GM12801 (cell line): Measurements from ENCODE around the gene DRAXIN.

Source experiments
- TF ChIP-seq, protein P1 (sequence below): IDR thresholded peaks from one replicate; pipeline ENCODE4 v1.5.1; 2011; ENCODE audit warnings: control low read depth; ENCODE audit not compliant: insufficient read length; ENCODE audit errors: extremely low read depth

Gene DRAXIN

DNA sequence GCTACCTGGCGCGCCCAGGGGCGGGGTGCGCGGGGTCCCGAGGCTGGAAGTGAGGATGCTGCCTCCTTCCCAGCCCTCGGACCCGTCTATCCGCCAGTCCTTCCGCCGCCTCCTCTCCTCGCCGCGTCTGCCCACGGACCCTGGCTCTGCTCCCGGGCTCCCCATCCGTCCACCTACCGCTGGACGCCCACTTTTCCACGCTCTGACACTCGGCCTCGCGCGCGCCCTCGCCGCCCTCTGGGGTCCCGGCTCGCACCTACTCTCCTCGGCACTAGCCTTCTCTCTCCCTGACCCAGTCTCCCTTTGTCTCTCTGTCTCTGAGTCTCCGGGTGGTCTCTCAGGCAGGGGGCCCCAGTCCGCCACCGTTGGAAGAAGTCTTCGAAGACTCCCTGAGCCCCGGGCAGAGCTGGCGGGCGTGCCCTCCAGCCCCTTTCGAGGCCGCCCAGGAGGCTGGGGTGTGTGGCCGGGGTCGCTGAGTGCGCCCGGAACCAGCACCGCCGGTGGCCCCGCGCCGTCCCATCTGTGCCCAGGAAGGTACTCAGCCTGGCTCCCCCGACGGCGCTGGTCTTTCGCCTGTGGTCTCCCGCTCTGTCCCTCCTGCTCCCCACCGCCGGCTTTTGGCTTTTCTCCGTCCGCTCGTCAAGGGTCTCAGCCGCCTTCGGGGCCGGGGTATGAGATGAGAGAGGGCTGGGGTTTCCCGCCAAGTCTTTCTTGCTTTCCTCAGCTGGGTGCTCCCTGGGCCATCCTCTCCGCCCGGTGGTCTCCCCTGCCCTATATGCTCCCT, 610 bp downstream of the DRAXIN start:
- TF ChIP-seq, protein P1, sequence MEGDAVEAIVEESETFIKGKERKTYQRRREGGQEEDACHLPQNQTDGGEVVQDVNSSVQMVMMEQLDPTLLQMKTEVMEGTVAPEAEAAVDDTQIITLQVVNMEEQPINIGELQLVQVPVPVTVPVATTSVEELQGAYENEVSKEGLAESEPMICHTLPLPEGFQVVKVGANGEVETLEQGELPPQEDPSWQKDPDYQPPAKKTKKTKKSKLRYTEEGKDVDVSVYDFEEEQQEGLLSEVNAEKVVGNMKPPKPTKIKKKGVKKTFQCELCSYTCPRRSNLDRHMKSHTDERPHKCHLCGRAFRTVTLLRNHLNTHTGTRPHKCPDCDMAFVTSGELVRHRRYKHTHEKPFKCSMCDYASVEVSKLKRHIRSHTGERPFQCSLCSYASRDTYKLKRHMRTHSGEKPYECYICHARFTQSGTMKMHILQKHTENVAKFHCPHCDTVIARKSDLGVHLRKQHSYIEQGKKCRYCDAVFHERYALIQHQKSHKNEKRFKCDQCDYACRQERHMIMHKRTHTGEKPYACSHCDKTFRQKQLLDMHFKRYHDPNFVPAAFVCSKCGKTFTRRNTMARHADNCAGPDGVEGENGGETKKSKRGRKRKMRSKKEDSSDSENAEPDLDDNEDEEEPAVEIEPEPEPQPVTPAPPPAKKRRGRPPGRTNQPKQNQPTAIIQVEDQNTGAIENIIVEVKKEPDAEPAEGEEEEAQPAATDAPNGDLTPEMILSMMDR: no peak

DNA sequence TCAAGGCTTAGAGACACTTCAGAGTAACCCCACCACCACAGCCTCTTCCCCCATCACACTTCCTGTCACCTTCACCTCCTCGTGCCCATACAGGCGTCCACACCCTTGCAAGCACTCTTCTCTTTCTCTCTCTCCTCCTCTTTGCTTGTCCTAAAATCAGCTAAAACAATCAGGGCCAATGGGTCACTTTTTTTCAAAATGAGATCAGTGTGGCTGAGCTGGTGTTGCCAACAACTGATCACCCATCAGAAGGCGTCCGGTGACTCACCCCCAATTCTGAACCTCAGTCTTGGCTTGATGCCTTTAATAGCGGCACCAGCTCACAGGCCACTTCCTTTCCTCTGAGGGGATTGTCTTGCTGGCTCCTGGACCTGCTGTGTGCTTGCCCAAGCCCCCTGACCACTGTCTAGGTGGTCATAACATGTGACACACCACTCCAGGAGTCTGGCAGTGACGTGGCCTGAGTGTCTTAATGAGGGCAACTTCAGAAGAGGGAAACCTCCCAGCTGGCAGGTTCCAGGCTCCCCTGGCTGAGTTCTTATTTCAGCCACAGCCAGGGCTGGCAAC, 1.6 kb downstream of the DRAXIN start:
- TF ChIP-seq, protein P1: no peak

DNA sequence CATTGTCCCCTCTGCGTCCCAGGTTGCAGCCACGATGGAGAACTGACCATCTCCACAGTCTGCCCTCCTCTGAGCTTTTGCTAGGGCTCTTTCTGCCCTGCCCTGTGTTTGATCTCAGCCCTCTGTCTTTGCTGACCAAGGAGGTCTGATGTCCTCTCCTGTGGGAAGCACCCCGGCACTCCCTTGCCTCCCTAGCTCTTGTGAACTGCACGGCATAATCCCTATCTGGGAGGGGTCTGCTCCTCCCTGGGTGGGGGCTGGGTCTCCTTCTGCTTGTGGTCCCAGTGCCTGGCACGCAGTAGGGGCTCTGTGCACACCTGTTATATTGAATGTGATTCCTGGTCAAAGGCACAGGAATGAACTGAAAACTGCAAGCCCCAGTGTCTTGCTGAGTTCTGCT, 2.4 kb downstream of the DRAXIN start:
- TF ChIP-seq, protein P1: no peak

DNA sequence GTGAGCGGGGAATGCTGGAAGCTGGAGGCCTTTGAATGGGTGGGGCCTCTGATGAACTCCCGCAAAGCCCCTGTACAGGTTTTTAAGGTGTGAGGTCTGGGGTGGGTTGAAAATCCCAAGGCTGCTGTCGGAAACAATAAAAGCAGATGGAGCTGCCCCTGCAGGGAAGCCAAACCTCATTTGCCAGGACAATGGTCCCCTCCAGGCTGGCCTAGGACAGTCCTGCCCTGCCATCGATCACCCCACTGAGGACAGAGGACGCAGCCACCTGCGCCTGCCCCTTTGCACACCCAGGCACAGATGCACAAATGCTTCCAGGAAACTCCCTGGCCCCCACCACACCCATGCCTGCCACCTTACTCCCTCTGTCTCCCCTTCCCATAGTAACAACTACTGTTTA, 4.4 kb downstream of the DRAXIN start:
- TF ChIP-seq, protein P1: no peak

DNA sequence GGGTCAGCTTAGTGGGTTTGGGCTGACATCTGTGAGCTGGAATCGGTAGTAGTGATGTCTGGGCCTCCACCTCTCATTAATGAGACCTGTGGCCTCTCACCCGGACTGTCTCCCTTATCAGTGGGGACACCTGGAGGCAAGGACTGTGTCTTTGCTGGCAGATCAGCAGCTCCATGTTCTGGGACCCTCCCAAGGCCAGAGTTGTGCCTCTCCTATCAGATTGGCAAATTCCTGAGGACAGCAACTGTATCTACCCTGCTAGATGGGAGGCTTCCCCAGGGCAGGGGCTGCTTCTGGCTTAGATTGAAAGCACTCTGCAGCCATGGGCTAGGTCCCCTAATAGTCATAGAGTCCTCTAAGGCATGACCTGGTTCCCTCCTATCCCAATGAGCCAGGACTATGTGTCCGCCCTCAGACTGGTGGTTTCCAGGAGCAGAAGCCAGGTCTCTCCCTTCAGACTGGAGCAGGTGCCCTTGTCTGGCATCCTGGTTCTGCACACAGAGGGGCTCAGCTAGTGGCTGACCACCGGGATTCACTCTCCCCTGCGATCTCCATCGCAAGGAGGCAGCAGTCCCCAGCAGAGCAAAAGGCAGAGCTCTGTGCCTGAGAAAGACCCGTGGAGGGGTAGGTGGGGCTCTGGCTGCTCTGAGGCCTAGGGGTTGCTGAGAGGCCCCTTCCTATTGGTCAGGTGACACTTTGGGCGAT, 5.8 kb downstream of the DRAXIN start:
- TF ChIP-seq, protein P1: no peak

DNA sequence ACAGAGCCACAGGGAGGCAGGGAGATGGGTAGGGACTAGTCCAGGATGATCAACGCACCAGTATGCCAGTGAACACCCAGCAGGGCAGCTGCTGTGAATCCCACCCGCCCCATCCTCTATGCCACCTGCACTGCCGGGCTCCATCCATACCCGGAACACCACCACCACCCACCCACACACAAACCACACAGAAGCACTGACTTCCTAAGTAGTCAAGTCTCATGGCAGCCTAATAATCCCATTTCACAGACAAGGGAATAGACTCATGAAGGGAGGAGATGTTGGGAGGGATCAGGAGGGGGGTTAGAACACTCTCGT, 6.3 kb downstream of the DRAXIN start:
- TF ChIP-seq, protein P1: no peak

DNA sequence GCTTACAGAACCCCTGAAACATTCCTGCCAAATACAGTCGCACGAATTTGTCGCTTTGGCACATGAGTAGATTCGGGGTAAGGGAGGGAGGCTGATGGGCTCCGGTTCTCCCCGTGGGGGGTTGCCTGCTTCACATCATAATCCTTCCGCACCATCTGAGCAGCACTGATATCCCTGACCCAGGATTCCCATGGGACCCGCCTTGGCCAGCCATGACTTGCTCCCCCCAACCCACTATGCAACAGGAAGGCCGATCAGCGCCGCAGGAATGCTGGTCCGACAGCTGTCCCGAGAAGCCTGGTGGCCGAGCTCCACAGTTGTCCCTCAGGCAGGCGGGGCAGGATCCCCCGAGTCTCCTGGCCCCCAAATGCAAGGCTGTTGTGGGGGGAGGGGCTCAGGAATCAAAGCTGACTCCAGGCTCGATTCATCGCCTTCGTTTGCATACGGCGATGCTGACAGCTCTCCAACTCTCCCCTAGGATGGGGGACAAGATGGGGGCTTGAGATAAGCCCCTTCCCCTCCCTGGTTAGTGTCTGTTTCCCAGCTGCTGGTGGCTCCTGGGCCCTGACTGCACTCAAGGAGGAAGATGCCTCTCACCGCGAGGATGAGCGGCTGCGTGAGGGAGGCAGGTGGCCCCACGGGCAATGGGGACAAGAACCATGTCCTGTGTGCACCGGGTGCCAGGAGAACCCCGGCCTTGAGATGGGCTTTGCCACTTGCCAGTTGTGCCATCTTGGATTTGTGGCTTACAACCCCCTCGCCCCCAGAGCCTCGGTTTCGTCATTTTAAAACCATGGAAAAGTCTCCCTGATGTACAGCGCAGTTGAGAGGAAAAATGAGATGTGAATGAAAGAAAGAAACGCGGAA, 9.3 kb downstream of the DRAXIN start:
- TF ChIP-seq, protein P1: no peak
